ENCODE measurements around the gene PHLPP1.

DNA sequence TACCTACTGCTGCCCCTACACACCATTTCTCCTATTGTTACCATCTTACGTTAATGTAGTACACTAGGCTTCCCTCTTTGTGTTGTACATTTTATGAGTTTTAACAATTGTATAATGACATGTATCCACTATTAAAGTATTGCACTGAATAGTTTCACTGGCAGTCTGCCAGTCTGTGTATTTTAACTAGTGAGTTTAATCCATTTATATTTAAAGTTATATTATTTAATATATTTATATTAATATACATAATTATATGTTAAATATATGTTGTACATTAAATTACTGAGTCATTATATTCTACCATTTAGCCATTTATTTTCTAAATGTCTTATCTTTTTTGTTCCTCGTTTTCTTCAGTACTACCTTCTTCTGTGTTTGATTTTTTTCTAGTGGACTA, 44.8 kb upstream of the PHLPP1 start:
- TF ChIP-seq ZNF292 (CRISPR knock-in tag; IDR thresholded peaks at IDR 0.05; ENCODE audit: borderline replicate concordance, low read depth) (no peak), SETDB1 (CRISPR knock-in tag; IDR thresholded peaks at IDR 0.05; ENCODE audit: borderline replicate concordance) (no peak)
- TF ChIP-seq, protein P1, sequence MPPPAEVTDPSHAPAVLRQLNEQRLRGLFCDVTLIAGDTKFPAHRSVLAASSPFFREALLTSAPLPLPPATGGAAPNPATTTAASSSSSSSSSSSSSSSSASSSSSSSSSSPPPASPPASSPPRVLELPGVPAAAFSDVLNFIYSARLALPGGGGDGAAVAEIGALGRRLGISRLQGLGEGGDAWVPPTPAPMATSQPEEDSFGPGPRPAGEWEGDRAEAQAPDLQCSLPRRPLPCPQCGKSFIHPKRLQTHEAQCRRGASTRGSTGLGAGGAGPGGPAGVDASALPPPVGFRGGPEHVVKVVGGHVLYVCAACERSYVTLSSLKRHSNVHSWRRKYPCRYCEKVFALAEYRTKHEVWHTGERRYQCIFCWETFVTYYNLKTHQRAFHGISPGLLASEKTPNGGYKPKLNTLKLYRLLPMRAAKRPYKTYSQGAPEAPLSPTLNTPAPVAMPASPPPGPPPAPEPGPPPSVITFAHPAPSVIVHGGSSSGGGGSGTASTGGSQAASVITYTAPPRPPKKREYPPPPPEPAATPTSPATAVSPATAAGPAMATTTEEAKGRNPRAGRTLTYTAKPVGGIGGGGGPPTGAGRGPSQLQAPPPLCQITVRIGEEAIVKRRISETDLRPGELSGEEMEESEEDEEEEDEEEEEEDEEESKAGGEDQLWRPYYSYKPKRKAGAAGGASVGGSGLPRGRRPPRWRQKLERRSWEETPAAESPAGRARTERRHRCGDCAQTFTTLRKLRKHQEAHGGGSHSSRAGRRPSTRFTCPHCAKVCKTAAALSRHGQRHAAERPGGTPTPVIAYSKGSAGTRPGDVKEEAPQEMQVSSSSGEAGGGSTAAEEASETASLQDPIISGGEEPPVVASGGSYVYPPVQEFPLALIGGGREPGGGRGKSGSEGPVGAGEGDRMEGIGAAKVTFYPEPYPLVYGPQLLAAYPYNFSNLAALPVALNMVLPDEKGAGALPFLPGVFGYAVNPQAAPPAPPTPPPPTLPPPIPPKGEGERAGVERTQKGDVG (CRISPR knock-in tag; IDR thresholded peaks at IDR 0.05; ENCODE audit: borderline replicate concordance): no peak
- TF ChIP-seq, protein P2, sequence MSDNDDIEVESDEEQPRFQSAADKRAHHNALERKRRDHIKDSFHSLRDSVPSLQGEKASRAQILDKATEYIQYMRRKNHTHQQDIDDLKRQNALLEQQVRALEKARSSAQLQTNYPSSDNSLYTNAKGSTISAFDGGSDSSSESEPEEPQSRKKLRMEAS (IDR thresholded peaks at IDR 0.05): no peak
